Fibroblast of mammary gland (primary cell): ENCODE measurements around the gene NDUFA11.

ENCODE experiments used
- DNase-seq: peaks from one replicate; pipeline ENCODE4 v3.0.0-alpha.2; 2010; ENCODE audit warnings: low read depth
- H3K4me3 ChIP-seq: 2 replicates; pipeline ENCODE4 v1.5.1; 2011; ENCODE audit warnings: low read depth, mild to moderate bottlenecking, low read length, moderate library complexity; ENCODE audit not compliant: control insufficient read depth
- CTCF ChIP-seq: conservative IDR thresholded peaks from 2 replicates; pipeline ENCODE4 v1.5.1; 2011; ENCODE audit warnings: low read depth, low read length, inconsistent platforms; ENCODE audit not compliant: control insufficient read depth, insufficient read depth

NDUFA11 gene

DNA sequence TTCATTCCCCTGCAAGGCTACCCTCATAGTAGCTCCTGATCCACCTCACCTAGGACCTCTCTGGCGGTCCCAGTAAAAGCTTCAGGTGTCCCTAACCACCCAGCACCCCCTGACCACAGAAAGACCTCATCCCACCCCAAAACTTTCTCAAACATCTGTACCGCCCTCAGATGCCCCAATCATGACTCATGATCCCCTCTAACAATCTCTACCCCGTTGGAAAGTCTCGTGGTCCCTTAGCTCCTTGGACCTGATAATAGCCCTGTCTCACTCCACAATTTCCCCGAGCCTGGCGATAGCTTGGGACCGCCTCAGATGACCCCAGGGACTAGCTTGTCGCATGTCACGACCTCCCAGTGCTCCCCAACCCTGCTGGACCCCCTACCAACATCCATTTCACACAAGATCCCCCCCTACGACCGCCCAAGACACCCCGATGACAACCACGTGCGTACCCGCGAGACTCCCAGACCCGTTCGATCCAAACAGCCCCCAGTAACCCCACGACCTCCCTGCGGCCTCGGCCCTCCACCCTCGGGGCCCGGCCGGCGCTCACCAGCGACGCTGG is 450 bp downstream of the NDUFA11 start:
- no peak for TF ChIP-seq CTCF
- peak; percentile 64 for DNase-seq
- peak overlapping the region; percentile 100 for H3K4me3 ChIP-seq

- DNase-seq: no peak
- no peak overlapping the region for H3K4me3 ChIP-seq
- no peak for TF ChIP-seq CTCF
Measured at GRCh38 chr19:5900976-5901375, 2.6 kb downstream of the NDUFA11 start.

- no peak for TF ChIP-seq CTCF
- no peak overlapping the region for H3K4me3 ChIP-seq
- DNase-seq: no peak
Measured at GRCh38 chr19:5899728-5900526, 3.7 kb downstream of the NDUFA11 start.

- DNase-seq: no peak
- no peak overlapping the region for H3K4me3 ChIP-seq
- TF ChIP-seq CTCF: no peak
Measured at GRCh38 chr19:5897189-5897969, 6.2 kb downstream of the NDUFA11 start.

DNA sequence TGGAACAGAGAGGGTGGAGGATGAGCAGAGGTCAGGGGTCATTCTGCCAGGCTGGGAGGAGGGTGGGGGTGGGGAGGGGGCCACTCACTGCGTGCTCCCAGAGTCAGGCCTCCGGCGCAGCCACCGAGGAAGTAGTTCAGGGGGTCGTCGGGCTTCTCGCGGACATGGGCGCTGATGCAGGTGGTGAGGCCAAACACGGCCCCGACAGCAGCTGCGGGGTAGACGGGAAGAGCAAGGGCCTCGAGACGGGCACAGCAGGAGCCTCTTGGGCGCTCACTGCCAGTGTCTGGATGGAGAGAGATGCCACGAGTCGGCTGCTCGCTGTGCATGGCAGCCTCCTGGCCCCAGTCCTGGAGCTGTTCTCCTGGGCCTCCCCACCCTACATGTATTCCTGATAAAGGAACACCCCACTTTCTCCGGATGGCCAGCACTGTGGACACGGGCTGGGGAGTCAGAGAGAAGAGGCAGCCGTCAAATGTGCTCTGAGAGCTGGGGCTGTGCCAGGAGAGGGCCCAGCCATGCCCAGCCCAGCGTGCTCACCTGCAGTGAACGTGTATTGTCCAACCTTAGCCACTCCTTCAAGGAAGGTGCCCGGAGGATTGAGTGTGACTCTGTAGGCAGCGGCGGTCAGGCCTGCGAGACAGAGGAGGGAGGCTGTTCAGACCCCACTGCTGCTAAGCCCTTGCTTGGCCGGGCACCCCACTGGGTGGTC is 7.1 kb downstream of the NDUFA11 start:
- H3K4me3 ChIP-seq: no peak overlapping the region
- DNase-seq: no peak
- no peak for TF ChIP-seq CTCF

- H3K4me3 ChIP-seq: no peak overlapping the region
- no peak for TF ChIP-seq CTCF
- DNase-seq: no peak
Measured at GRCh38 chr19:5895890-5896289, 7.7 kb downstream of the NDUFA11 start.
